NCI-H187 treated with DMSO at 0.1 percent for 48 hours (cell line): ENCODE data around the gene TAS2R50.
"Not testable (repeated sequence)": the region's sequence is repeated elsewhere in the genome, so short reads cannot be mapped to it uniquely, and the experiment has no call there.

Experiments used
- DNase-seq: peaks from one replicate; lab custom pipeline; 2025; lab: John Stamatoyannopoulos, UW

TAS2R50 gene, protein sequence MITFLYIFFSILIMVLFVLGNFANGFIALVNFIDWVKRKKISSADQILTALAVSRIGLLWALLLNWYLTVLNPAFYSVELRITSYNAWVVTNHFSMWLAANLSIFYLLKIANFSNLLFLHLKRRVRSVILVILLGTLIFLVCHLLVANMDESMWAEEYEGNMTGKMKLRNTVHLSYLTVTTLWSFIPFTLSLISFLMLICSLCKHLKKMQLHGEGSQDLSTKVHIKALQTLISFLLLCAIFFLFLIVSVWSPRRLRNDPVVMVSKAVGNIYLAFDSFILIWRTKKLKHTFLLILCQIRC

DNA sequence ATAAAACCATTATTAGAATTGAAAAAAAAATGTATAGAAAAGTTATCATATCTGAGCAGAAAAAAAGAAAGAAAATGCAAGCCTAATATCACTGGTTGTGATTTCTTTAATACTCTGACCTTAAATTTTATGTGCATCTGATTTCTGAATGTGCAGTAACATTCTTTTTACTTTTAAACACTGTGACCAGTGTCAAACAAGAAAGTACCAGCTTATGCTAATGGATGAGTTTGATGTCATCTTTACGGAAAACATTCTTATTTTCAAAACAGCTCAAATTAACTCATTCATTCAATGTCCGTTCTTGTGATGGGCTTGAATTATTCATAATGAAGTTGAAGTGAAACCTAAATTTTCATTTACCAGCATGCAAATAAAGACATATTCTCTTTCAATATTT is at the start of gene TAS2R50:
TAS2R50 (minus strand) TSS at position 101 of the 400 bp plus-strand sequence; CDS start at position 49, 52 bp downstream.
- DNase-seq, result no peak

DNA sequence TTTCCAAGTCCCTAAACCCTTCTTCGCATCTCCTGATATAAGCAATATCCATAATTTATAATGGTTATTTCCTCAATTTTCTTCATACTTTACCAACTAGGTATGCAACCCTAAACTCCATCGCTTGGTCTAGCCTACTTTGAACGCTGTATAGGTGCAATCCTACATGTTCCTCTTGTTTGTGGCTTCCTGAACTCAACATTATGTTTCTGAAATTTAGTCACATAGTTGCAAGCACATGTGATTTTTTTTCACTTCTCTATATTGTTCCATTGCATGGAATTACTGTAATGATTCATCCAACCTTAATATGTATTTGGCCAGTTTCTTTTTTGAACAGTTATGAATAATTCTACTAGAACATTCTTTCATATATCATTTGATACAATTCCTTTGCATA is 47.2 kb upstream of the TAS2R50 start:
- not testable (repeated sequence) for DNase-seq

DNA sequence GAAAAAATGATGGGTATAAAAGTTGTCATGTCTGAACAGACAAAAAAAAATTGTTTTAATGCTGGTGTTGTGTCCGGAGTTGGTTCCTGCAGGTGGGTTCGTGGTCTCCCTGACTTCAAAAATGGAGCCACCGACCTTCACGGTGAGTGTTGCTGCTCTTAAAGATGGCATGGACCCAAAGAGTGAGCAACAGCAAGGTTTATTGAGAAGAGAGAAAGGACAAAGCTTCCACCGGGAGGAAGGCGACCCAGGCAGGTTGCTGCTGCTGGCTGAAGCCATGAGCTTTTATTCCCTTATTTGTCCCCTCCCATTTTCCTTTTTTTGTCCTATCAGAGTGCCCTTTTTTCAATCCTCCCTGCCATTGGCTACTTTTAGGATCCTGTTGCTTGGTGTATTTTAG is 44.6 kb upstream of the TAS2R50 start, which contains the start of gene TAS2R31:
TAS2R31 (minus strand) TSS at position 101 of the 400 bp plus-strand sequence; CDS start at position 29, 72 bp downstream.
- no peak for DNase-seq

DNA sequence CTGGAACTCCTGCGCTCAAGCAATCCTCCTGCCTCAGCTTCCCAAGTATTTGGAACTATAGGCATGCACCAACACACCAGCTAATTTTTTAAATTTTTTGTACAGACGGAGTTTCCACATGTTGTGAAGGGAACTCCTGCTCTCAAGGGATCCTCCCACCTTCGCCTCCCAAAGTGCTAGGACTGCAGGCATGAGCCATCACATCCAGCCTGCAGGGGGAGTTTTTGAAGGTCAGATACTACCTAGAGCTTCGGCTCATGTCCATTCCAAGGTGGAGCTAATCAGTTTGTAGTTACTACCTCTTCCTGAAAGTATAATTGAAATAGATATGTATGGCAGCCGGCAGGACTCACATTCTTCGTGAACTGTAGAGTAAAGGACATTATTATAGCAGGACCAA is 39.4 kb upstream of the TAS2R50 start:
- DNase-seq, result no peak

DNA sequence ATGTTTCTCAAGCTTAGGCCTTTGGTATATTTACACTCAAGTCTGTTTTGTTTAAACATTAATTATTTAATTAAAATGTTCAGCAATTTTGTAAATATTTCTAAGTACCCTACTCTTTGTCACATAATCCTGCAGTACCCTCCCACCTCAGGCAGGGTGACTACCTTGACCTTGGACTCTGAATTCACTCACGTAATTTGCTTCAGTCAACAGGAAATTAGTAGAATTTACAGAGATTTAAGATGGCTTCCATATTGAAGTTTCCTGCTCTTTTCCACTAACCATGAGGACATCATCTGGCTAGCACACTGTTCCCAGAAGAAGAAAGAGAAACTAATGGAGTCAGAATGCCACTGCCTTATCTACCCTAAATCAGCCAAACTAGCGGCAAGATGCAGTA is 36.7 kb upstream of the TAS2R50 start:
- no peak for DNase-seq

DNA sequence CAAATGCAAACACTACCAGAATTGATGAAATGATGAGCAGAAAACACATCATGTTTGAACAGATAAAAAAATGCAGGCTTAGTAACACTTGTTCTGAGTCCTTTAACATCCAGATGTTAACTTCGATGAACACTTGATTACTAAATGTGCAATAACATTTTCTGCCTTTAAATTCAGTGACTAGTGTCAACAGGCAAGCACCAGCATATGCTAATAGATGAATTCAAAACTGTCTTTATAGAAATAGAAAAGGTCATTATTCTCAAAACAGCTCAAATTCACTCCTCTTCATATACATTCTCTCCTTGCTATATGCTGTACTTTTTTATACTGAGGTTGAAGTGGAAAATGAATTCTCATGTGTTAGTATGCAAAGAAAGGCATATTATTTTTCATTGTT is 35.8 kb upstream of the TAS2R50 start, which contains the start of gene TAS2R19:
TAS2R19 (minus strand) TSS at position 101 of the 400 bp plus-strand sequence; CDS start at position 52, 49 bp downstream.
- no peak for DNase-seq

DNA sequence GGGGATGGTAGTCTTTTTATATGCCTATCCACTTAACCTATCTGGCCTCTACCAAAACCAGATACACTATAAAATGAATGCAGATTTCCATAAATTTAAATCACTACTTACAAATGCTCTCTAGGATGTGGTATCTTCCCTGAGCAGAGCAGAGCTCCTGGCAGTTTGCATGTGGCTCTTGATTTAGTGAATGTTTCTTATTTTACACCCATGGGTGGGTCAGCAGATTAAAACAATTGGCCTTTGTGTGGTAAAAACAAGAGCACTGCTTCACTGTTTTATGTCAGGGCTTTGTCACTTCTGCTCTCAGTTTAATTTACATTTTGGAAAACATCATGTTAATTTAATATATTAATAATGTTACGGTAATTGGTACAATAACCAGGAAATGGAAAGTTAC is 30.2 kb upstream of the TAS2R50 start:
- DNase-seq, result no peak

DNA sequence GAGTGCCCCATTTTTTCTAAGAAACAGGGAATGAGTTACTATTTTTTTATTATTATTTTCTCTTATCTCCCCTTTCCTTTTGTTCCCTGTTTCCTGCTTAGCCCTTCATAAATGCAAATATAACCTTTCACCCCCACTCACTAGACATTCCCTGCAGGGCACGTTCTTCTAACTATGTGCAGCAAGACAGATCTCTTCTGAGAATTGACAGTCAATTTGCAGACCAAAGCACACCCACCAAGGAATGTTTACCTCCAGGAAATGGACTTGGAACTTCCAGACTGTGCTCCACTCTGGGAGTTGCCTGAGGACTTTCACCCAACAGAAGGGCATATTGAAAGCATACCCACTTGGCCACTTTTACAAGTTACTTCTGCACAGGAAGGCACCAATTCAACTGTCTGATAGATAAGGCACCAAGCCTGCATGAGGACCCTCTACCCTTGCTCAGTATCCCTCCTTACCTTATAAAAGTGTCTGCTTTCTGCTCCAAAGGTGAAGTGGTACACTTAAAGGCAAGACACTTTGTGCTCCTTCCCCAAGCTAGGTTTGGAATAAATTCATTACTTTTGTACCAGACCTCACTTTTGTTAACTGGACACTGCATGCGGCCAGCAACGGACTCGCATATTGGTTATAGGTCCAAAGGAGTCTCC is 29.2 kb upstream of the TAS2R50 start:
- DNase-seq, result no peak

DNA sequence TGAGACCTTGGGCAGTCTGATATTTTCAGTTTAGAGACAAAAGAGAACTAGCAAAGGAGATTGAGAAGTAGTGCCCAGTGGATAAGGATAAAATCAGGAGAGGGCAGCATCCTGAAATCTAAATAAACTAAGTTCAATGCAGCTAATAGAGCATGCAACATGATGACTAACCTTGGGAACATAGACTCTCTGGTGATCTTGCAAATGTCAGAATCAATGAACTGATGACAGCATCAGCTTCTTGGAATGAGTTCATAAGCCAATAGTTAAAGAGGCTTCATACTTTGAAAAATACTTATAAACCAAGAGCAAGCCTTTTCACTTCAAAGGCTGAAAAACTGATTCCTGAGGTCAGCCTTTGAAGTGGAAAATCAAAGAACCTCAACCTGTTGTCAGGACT is 27.5 kb upstream of the TAS2R50 start:
- DNase-seq, result no peak

DNA sequence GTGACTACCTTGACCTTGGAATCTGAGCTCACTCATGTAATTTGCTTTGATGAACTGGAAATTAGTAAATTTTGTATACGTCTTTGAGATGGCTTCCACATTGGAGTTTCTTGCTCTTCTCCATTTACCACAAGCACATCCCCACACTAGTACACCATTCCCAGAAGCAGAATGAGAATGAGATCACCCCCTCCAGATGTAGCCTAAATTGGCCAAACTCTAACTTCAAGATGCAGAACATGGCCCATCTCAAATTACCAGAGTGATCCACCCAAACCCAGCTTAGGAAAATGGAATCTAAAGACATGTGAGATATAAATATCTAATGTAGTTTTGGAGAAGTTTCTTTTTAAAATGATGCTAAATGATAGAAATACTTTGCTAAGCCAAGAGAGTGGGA is 20.9 kb upstream of the TAS2R50 start:
- no peak for DNase-seq

DNA sequence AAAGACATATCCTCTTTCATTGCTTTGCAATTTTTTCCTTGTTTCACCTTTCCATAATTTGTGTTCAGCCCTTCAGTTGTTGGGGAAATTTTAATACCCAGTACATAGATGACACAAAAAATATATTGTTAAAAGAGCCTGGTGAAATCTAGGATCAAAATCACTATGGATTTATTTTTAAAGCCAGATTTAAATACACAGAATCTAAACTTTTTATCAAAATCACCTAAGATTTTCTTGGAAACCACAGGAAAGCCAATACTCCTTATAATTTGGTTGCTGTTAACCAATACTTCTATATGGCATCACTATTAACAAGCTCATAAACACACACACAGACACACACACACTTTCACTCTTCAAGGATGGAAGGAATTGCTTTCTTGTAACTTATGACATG is 11.5 kb upstream of the TAS2R50 start, which contains the start of gene TAS2R20:
TAS2R20 (minus strand) TSS at position 101 of the 400 bp plus-strand sequence. CDS start 429 bp downstream, outside the sequence.
- DNase-seq, result no peak

DNA sequence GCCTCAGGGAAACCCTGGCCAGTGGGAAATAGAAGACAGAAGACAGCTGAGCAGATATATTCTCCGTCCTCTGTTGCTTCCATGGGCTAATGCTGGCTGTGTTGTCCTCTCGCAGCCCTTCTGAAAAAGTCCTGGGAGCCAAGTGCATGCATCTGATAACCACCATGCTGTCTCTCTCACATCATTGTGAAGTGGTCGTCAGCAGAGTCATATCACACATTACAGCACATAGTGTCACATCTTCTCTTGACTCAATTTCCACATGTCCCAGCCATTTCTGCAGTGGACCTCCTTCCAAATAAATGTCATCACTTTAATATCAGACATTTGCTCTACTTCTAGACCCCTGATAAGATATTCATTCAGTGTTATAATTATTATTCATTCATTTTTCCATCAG is 7.6 kb upstream of the TAS2R50 start:
- DNase-seq, result no peak

DNA sequence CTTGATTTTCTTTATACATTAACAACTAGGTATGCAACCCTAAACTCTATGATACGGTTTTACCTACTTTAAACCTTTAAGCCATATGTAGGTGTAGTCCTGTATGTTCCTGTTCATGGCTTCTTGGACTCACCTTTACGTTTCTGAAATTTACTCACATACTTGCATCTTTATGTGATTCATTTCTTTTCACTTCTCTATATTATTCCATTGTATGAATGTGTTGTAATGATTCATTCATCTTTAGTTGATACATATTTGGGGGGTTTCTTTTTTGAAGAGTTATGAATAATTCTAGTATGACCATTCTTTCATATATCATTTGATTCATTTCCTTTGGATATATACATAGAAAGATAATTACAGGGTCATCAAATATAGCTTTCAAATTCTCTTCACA is 2.4 kb upstream of the TAS2R50 start:
- DNase-seq, result no peak

DNA sequence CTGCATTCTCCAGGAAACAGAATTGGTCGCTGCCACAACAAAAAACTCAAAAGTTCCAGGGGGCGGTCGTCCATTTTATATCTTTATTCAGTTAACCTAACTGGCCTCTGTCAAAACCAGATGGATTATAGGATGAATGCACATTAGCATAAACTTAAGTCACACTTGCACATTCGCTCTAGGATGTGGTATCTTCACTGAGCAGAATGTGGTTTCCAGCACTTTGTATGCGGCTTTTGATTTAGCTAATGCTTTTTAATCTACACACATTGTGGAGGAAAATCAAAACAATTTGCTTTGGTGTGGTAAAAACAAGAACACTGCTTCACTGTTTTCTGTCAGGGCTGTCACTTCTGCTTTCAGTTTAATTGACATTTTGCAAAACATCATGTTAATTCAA is 4.5 kb downstream of the TAS2R50 start:
- no peak for DNase-seq

DNA sequence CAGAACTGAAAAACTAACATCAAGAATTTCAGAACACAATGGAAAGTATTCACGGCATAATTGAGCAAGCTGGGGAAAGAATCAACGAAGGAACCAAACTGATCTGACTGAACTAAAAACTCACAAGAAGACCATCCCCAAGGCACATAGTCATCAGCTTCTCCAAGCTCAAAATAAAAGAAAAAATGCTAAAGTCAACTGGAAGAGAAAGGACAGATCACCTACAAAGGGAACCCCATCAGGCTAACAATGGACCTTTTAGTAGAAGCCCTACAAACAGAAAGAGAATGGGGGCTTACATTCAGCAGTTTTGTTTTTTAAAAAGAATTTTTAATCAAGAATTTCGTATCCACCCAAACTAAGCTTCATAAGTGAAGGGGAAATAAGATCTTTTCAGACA is 11.7 kb downstream of the TAS2R50 start:
- DNase-seq, result no peak

DNA sequence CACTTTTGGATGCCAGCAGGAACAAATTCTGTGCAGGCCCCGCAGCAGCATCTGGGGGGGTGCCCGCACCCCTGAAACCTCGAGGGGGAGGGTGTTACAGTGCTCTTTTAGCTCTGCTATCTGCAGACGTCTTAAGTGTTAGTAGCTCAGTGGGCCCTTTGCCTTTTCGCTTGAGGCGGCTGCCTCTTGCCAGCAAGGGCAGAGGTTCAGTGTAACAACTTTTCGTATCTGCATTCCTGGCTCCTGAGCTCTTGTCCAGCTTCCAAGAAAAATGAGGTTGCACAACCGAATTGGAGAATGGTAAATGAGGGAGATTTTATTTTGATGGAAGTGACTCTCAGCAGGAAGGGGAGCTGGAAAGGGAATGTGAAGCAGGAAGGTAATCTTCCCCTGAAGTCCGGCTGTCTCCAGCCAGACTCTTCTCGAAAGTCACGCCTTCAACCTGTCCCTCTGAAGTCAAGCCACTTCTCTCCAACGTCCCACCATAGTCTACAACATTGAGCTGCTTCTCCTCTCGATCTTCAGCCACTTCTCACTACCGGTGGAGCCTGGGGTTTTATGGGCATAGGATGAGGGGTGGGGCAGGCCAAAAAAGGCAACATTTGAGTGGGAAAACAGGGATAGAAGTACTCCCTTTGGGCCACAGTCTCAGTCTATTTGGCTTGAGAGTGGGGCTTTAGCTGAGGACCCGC is 17.8 kb downstream of the TAS2R50 start:
- DNase-seq, result no peak

DNA sequence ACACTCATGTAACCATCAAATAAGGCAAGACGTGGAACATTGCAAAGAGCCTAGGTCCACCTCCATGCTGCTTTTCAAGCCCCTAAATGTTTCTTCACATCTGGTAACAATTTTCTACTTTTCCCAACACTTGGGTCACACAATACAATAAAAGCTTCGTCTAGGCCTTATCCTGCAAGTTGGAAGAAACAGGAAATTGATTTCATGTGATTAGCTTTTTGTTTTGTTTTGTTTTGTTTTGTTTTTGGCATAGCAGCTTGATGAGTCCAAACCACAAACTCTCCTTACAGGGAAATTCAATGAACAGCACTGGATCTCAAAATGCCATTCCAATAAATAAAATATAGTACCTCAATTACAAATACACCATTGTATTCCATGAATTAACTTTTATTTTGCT is 19.3 kb downstream of the TAS2R50 start:
- DNase-seq, result no peak

DNA sequence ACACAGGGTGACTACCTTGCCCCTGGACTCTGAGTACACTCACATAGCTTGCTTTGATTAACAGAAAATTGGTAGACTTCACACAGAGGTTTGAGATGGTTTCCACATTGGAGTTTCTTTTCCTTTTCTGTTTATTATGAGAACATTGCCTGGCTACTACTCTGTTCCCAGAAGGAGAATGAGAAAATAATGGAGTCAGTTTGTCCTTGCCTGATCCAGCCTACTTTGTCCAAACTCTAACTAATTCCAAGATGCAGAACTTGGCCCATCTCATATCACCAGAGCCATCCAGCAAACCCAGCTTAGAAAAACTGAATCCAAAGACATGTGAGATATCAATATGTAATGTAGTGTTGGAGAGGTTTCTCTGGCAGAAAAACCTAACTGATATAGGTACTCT is 20.4 kb downstream of the TAS2R50 start:
- no peak for DNase-seq

DNA sequence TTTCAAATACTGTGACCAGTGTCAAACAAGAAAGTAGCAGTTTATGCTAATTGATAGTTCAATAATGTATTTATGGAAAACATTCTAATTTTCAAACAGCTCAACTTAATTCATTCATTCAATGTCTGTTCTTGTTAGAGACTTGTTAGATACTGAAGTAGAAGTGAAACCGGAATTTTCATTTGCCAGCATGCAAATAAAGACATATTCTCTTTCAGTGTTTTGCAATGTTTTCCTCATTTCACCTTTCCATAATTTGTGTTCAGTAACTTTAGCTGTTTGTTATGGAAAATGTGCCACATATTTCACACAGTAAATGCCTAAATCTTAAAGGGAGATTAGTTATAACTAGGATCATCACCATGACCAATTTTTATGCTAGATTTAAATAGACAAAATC is 21.2 kb downstream of the TAS2R50 start:
- no peak for DNase-seq

DNA sequence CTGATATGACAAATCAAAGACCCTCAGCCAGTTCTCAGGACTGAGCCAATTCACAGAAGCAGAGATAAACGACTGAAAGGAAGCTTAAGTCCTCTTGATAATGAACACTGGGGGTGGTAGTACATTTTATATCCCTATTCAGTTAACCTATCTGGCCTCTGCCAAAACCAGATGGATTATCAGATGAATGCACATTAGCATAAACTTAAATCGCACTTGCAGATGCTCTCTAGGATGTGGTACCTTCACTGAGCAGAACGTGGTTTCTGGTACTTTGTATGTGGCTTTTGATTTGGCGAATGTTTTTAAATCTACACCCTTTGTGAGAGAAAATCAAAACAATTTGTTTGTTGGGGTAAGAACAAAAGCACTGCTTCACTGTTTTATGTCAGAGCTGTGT is 26.5 kb downstream of the TAS2R50 start:
- no peak for DNase-seq

DNA sequence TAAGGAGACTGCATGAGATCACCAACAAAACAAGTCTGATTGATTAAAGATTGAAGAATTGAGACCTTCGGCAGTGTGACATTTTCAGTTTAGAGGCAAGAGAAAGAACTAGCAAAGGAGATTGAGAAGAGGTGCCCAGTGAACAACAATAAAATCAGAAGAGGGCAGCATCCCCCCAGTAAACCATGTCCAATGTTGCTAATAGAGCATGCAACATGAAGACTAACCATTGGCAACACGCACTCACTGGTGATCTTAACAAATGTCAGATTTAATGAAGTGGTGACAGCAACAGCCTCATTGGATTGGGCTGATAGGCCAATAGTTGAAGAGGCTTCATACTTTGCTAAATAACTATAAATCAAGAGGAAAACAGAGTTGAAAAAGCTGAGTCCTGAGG is 26.9 kb downstream of the TAS2R50 start:
- no peak for DNase-seq

DNA sequence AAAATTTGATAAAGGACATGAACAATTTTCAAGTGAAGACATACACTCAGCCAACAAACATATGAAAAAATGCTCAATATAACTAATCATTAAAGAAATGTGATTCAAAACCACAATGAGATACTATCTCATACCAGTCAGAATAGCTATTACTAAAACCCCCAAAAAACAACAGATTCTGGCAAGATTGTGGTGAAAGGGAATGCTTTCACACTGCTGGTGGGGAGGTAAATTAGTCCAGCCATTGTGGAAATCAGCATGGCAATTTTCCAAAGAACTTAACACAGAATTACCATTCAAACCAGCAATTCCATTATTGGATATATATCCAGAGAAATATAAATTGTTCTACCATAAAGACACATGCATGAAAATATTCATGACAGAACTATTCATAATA is 29.0 kb downstream of the TAS2R50 start:
- DNase-seq, result no peak

DNA sequence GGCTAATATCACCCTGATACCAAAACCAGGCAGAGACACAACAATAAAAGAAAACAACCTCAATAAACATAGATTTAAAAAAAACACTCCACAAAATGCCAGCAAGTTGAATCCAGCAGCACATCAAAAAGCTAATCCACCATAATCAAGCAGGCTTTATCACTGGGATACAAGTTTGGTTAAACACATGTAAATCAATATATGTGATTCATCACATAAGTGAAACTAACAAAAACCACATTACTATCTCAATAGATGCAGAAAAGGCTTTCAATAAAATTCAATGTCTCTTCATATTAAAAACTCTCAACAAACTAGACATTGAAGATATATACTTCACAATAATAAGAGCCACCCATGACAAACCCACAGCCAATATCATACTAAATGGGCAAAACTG is 30.6 kb downstream of the TAS2R50 start:
- no peak for DNase-seq
